ENCODE data around the gene HDHD2. TPM values are rescaled to one million over a fixed set of nuclear protein-coding genes. Genes with fewer than 3 reads are reported as not detected.

Gene HDHD2
- polyA plus RNA-seq, 1 donor (not counting 4 experiments of a cell fraction or from before 2014, with no cell fraction given), result 17.7 TPM

GRCh38 chr18:47100212-47100831 lies 50.0 kb downstream of the HDHD2 start:
- H3K9me1 ChIP-seq (ENCODE audit: control insufficient read depth, extremely low read depth, insufficient read depth, low read length), result no peaks in the 10 kb centered on the region
- H2AFZ ChIP-seq (ENCODE audit: control insufficient read depth, low read length), result no peak overlapping the region
- H3K4me1 ChIP-seq (ENCODE audit: control insufficient read depth, extremely low read depth, insufficient read depth, low read length), result peaks cover 4% of the 10 kb centered on the region
- H3K27ac ChIP-seq (ENCODE audit: control insufficient read depth, insufficient read depth, low read length), result no peak overlapping the region
- no peak overlapping the region for H3K4me3 ChIP-seq (ENCODE audit: control insufficient read depth in 2 of 3, extremely low read depth in 1 of 3, insufficient read depth in 2 of 3, low read depth in 1 of 3, low read length in 3 of 3)
- DNase-seq (ENCODE audit: low read depth, low spot score) (peak; percentile 15), FAIRE-seq (peak; percentile 58)
- H4K20me1 ChIP-seq (ENCODE audit: control insufficient read depth, extremely low read depth, insufficient read depth, low read length), result no peaks in the 10 kb centered on the region
- no peak overlapping the region for H3K4me2 ChIP-seq (ENCODE audit: control insufficient read depth, extremely low read depth, insufficient read depth, low read depth, low read length)
- H3K36me3 ChIP-seq (ENCODE audit: control insufficient read depth in 2 of 2, extremely low read depth in 1 of 2, insufficient read depth in 2 of 2, low read length in 2 of 2), result peaks cover 0 to 3% of the 10 kb centered on the region in 2 experiments
- H3K9ac ChIP-seq (ENCODE audit: control insufficient read depth, extremely low read depth, insufficient read depth, low read length), result no peak overlapping the region
- dilution Hi-C loops (cut with MboI; ENCODE audit: extremely low pct_ligation_motif_present, low sequenced_read_pairs), result no loop called here
- no peaks in the 10 kb centered on the region for H3K79me2 ChIP-seq (ENCODE audit: control insufficient read depth, insufficient read depth, low read length)
- TF ChIP-seq CTCF (optimal IDR thresholded peaks at IDR 0.05 in 1 of 3, IDR thresholded peaks at IDR 0.05 in 1 of 3, conservative IDR thresholded peaks at IDR 0.05 in 1 of 3; ENCODE audit: extremely low read depth in 1 of 3, insufficient read depth in 2 of 3, low read length in 3 of 3), result peak; percentile 78 to 90 (median 83)
- TF ChIP-seq EZH2 (IDR thresholded peaks at IDR 0.05; ENCODE audit: low read length), result no peak
- H3K9me3 ChIP-seq (ENCODE audit: control insufficient read depth, low read depth, low read length), result no peaks in the 10 kb centered on the region
- no peaks in the 10 kb centered on the region for H3K27me3 ChIP-seq (ENCODE audit: control insufficient read depth, extremely low read depth, insufficient read depth, low read length)

GRCh38 chr18:47095810-47096209 lies 54.5 kb downstream of the HDHD2 start:
- TF ChIP-seq CTCF (optimal IDR thresholded peaks at IDR 0.05 in 1 of 3, IDR thresholded peaks at IDR 0.05 in 1 of 3, conservative IDR thresholded peaks at IDR 0.05 in 1 of 3; ENCODE audit: extremely low read depth in 1 of 3, insufficient read depth in 2 of 3, low read length in 3 of 3) (no peak), EZH2 (IDR thresholded peaks at IDR 0.05; ENCODE audit: low read length) (no peak)
- Histone ChIP-seq H3K4me3 (ENCODE audit: control insufficient read depth in 2 of 3, extremely low read depth in 1 of 3, insufficient read depth in 2 of 3, low read depth in 1 of 3, low read length in 3 of 3) (no peak overlapping the region), H3K9me1 (ENCODE audit: control insufficient read depth, extremely low read depth, insufficient read depth, low read length) (no peaks in the 10 kb centered on the region), H3K36me3 (ENCODE audit: control insufficient read depth in 2 of 2, extremely low read depth in 1 of 2, insufficient read depth in 2 of 2, low read length in 2 of 2) (peaks cover 0 to 1% of the 10 kb centered on the region in 2 experiments), H3K27me3 (ENCODE audit: control insufficient read depth, extremely low read depth, insufficient read depth, low read length) (no peaks in the 10 kb centered on the region), H3K4me1 (ENCODE audit: control insufficient read depth, extremely low read depth, insufficient read depth, low read length) (peaks cover 4% of the 10 kb centered on the region), H3K9me3 (ENCODE audit: control insufficient read depth, low read depth, low read length) (no peaks in the 10 kb centered on the region), H2AFZ (ENCODE audit: control insufficient read depth, low read length) (no peak overlapping the region), H4K20me1 (ENCODE audit: control insufficient read depth, extremely low read depth, insufficient read depth, low read length) (no peaks in the 10 kb centered on the region), H3K9ac (ENCODE audit: control insufficient read depth, extremely low read depth, insufficient read depth, low read length) (no peak overlapping the region), H3K4me2 (ENCODE audit: control insufficient read depth, extremely low read depth, insufficient read depth, low read depth, low read length) (no peak overlapping the region), H3K79me2 (ENCODE audit: control insufficient read depth, insufficient read depth, low read length) (no peaks in the 10 kb centered on the region), H3K27ac (ENCODE audit: control insufficient read depth, insufficient read depth, low read length) (no peak overlapping the region)
- DNase-seq (ENCODE audit: low read depth, low spot score), result no peak
- FAIRE-seq, result no peak
- dilution Hi-C loops (cut with MboI; ENCODE audit: extremely low pct_ligation_motif_present, low sequenced_read_pairs), result no loop called here

Measured in keratinocyte (primary cell).